ENCODE results near the gene TFDP1.
A peak's percentile ranks its signal among the peaks of the same experiment; 100 is the strongest.

Gene TFDP1

DNA sequence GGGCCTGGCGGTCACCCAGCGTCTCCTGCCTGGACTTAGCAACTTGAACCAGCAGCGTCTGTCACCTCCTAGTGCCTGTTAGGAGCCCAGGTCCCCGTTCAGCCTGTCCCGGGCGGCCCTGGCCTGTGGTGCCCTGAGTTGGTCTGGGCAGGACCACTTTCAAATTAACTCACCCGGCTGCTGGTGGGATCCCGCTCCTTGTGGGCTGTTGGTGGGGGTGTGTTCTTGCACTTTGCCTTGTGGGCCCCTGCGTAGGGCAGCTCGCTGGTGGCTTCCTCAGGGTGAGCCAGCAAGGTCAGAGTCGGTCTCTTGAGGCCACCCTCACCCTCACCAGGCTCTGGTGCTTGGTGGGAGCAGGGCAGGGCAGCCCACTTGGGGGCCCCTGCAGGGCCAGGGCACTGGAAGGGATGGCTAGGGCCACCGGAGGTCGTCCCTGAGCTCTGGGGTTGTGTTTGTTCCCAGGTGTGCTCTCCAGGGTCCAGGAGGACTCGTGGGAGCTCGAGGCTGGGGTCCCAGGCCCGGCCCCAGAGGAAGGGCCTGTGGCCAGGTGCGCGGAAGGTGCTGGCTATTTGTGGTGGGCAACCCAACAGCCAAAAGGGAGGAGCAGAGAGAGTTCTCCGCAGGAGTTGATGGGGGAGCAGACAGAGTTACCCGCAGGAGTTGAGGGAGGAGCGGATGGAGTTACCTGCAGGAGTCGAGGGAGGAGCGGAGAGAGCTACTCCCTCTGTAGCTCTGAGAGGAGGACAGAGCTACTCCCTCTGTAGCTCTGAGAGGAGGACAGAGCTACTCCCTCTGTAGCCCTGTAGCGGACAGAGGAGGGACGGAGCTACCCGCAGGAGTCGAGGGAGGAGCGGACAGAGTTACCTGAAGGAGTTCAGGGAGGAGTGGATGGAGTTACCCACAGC, 16.9 kb downstream of the TFDP1 start:
- DNase-seq, result no peak

DNA sequence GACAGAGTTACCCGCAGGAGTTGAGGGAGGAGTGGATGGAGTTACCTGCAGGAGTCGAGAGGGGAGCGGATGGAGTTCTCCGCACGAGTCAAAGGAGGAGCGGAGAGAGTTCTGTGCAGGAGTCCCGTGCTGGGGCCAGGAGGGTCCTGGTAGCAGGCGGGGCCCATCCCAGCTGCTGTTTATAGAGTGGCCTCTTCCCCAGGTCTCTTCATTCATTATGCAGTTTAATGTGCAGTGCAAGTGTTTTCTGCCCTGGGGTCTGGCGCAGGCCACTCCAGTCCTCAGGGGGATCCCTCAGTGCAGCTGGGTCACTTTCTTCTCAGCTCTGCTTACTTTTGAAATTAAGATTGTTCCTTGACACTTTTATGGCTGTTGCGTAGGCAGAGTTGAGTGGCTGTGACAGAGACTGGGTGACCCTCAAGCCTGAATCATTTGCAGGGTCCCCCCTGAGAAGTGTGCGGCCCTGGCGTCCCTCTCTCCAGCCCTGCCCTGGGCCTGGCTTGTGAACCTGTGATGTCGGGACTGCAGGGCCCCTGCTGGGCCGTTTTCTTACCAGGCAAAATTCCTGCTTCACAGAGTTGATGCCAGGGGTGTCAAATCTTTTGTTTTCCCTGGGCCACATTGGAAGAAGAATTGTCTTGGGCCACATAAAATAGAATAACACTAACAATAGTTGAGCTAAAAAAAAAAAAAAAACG, 17.9 kb downstream of the TFDP1 start:
- DNase-seq, result no peak

GRCh38 chr13:113603116-113603710, 18.7 kb downstream of the TFDP1 start:
- no peak for DNase-seq

DNA sequence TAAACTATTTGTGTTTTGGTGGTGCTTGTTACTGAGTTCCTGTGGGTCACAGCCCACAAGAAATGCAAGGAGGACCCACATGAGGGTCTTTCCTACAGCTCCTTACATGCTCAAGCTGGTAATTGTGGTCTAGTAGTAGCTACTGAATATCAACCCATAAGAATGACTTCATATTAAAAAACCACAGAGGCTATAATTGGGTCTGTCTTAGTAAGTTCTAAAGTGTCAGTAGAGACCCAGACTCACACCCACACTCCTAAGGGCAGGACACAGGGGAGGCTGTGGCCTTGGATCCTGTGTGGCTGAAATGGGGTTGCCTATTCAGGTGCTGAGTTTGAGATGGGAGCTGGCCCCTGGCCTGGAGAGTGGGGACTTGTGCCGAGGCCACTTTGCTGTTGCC, 19.6 kb downstream of the TFDP1 start:
- no peak for DNase-seq

DNA sequence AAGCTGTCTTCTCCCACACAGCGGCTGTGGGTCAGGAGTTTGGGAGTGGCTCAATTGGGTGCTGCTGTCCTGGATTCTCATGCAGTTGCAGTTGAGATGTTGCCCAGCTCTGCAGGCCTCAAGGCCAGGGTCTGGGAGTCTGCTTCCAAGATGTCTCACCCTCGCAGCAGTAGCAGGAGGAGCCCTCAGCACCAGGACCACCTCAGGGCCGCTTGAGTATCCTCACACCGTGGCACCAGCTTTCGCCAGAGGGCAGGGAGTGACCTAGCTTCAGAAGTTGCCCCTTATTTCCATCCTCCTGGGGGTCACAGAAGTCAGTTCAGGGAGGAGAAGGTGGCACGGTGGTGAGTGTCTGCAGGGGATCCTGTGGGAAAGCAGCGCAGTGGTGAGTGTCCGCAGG, 20.9 kb downstream of the TFDP1 start:
- DNase-seq, result no peak

DNA sequence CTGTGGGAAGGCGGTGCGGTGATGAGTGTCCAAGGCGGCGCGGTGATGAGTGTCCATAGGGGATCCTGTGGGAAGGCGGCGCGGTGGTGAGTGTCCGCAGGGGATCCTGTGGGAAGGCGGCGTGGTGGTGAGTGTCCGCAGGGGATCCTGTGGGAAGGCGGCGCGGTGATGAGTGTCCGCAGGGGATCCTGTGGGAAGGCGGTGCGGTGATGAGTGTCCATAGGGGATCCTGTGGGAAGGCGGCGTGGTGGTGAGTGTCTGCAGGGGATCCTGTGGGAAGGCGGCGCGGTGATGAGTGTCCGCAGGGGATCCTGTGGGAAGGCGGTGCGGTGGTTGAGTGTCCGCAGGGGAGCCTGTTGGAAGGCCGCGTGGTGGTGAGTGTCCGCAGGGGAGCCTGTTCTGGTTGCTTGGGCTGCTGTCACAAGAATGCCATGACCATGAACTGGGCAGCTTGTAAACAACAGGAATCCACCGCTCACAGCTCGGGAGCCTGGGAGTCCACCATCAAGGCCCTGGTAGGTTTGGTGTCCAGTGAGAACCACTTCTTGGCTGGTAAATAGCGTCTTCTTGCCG, 21.4 kb downstream of the TFDP1 start:
- no peak for DNase-seq

- DNase-seq, result no peak
Measured at GRCh38 chr13:113607056-113607888, 22.7 kb downstream of the TFDP1 start.

DNA sequence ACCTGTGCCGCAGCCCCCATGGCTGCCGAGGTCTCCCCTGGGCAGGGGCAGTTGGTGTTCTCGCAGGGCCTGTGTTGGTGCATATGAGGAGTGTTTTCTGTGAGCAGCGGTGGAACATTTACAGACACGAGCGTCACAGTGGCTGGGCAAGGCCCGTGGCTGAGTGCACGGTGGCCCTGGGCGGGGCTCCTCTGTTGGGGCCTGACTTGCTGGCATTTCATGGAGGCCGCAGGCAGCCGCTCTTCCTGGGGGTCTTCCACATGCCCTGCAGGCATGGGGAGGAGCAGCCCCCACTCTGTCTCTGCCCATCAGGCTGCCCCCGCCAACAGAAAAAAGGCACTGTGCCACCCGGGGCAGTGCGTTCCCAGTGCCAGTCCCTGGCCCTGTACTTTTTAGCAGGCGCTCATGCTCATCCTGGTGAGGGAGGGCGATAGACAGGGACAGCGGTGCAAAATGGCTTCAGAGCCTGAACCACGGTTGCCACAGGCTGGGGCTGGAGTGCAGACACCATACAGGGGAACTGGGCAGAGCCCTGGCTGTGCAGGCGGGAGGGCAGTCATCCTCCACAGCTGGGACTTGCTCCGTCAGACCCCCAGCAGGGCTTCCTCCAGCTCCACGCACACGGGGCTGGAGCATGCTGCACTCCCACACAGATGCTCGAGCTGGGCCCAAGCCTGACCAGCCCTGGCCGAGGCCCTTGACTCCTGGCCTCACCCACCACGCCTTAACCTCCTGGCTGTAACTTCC, 23.5 kb downstream of the TFDP1 start:
- no peak for DNase-seq

- DNase-seq, result no peak
Measured at GRCh38 chr13:113608967-113609533, 24.5 kb downstream of the TFDP1 start.

DNA sequence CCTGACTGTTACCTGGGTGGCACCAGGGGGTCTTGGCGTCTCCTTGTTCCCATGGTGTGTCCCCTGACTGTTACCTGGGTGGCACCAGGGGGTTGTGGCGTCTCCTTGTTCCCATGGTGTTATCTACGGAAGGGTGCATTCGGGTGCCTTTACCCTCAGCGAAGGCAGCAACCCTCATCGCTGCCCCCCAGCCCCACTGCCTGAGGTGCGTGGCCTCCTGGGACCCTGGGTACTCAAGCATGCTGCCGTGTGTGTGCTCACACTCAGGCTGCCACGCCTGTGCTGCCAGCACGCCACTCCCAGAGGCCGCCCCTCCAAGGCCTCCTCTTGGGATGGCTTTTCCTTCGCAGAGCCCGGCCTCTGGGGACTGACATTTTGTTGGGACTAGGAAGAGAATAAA, 25.1 kb downstream of the TFDP1 start:
- DNase-seq, result no peak

DNA sequence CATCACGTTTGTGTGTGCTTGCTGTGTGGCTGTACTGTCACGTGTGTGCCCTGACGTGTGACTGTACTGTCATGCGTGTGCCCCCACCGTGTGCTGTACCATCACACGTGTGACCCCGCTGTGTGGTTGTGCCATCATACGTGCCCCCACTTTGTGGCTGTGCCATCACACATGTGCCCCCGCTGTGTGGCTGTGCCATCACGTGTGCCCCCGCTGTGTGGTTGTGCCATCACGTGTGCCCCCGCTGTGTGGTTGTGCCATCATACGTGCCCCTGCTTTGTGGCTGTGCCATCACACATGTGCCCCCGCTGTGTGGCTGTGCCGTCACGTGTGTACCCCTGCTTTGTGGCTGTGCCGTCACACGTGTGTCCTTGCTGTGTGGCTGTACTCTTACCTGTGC, 25.7 kb downstream of the TFDP1 start:
- no peak for DNase-seq

DNA sequence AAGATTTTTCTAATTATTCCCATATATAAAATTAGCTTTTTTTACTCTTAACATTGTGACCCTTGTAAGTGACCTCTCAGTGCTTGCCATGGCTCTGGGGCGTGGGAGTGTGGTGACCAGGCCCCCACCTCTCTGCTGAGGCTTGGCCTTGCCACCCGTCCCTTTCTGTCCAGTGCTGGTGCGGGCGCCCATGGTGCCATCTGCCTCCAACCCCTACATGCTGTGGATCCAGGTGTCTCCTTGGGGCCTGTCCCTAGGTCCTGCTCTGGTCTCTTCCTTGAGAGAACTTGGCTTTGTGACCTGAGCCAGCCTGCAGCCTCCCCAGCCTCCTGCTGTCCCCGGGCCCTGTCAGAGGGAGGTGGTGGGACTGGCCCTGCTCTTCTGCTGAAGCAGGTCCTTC, 27.4 kb downstream of the TFDP1 start:
- no peak for DNase-seq

DNA sequence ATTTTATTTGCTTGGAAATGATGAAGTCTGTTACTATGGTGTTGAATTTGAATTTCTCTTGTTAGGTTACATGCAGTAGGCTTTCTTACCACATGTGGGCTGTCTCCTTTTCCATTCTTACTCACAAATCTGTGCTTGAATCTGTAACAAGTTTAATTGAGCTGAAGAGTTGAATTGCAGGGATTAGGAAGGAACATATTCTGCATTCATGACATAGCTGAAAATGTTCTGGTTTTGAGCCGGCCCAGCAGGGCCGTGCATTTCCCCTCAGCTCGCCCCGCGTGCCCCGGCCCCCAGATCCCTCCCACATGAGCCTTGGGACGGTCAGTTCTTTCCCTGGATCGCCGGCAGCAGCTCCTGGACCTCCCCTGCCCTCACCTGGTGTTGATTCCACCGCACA, 28.1 kb downstream of the TFDP1 start:
- no peak for DNase-seq

DNA sequence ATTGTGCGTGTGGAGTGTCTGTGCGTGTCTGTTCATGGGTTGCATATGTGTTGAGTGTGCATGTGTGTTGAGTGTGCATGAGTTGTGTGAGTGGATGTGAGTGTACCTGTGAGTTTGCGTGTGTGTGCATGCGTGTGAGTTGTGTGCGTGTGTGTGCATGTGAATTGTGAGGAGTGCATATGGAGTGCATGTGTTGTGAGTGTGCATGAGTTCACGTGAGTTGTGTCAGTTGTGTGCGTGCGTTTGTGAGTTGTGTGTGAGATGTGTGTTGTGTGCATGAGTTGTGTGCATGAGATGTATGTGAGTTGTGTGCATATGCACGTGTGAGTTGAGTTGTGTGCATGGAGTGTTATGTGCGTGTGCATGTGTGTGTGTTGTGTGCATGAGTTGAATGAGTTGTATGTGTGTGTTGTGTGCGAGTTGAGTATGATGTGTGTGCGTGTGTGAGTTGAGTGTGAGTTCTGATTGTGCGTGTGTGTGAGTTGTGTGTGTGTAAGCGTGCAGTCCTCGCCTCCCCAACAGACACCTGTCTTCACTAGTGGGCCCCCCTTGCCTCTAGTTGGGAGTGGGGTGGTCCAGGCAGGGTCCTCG, 29.3 kb downstream of the TFDP1 start:
- DNase-seq, result no peak

GRCh38 chr13:113616281-113616906, 31.8 kb downstream of the TFDP1 start:
- no peak for DNase-seq

- DNase-seq, result peak; percentile 83
Measured at GRCh38 chr13:113616991-113617749, 32.6 kb downstream of the TFDP1 start.

- DNase-seq, result no peak
Measured at GRCh38 chr13:113617961-113618360, 33.4 kb downstream of the TFDP1 start.

- DNase-seq, result no peak
Measured at GRCh38 chr13:113618455-113618854, 33.9 kb downstream of the TFDP1 start.

- DNase-seq, result no peak
Measured at GRCh38 chr13:113620036-113620796, 35.7 kb downstream of the TFDP1 start.
